ENCODE measurements around the gene PRRC2A.

Gene PRRC2A

GRCh38 chr6:31578184-31579118 lies 42.1 kb upstream of the PRRC2A start:
- Histone ChIP-seq H3K36me3 (ENCODE audit: control insufficient read depth, insufficient read depth, low read length) (peaks cover 9% of the 10 kb centered on the region), H3K27ac (ENCODE audit: insufficient read depth, low read length, poor library complexity, severe bottlenecking) (peak overlapping the region; percentile 95), H3K4me1 (ENCODE audit: control insufficient read depth, insufficient read depth, low read length, poor library complexity, severe bottlenecking) (peaks cover 64% of the 10 kb centered on the region), H3K27me3 (replicated peaks; ENCODE audit: control insufficient read depth, insufficient read depth, low read length, poor library complexity, severe bottlenecking) (no peaks in the 10 kb centered on the region), H3K9me3 (ENCODE audit: control insufficient read depth, low read length) (no peaks in the 10 kb centered on the region), H3K4me3 (ENCODE audit: insufficient read depth, low read depth, low read length, poor library complexity, severe bottlenecking) (peak overlapping the region; percentile 91)
- no peak for DNase-seq

DNA sequence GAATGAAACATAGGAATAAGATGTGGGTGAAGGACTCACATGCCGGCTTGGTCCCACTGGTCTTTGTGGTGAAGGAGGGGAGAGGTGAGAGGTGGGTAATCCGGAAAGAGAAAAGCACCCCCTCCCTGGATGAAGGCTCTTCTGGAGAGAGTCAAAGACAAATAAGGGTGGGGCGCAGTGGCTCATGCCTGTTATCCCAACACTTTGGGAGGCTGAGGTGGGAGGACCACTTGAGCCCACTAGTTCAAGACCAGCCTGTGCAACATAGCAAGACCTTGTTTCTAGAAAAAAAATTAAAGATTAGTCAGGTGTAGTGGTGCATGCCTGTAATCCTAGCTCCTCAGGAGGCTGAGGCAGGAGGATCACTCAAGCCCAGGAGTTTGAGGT lies 41.4 kb upstream of the PRRC2A start:
- H3K4me1 ChIP-seq (ENCODE audit: control insufficient read depth, insufficient read depth, low read length, poor library complexity, severe bottlenecking): peaks cover 64% of the 10 kb centered on the region
- H3K9me3 ChIP-seq (ENCODE audit: control insufficient read depth, low read length): no peaks in the 10 kb centered on the region
- H3K4me3 ChIP-seq (ENCODE audit: insufficient read depth, low read depth, low read length, poor library complexity, severe bottlenecking): peak overlapping the region; percentile 91
- H3K36me3 ChIP-seq (ENCODE audit: control insufficient read depth, insufficient read depth, low read length): peaks cover 9% of the 10 kb centered on the region
- no peak for DNase-seq
- peak overlapping the region; percentile 95 for H3K27ac ChIP-seq (ENCODE audit: insufficient read depth, low read length, poor library complexity, severe bottlenecking)
- no peaks in the 10 kb centered on the region for H3K27me3 ChIP-seq (replicated peaks; ENCODE audit: control insufficient read depth, insufficient read depth, low read length, poor library complexity, severe bottlenecking)

GRCh38 chr6:31579546-31580437 lies 40.7 kb upstream of the PRRC2A start:
- H3K4me3 ChIP-seq (ENCODE audit: insufficient read depth, low read depth, low read length, poor library complexity, severe bottlenecking): peak overlapping the region; percentile 91
- no peaks in the 10 kb centered on the region for H3K9me3 ChIP-seq (ENCODE audit: control insufficient read depth, low read length)
- peak overlapping the region; percentile 95 for H3K27ac ChIP-seq (ENCODE audit: insufficient read depth, low read length, poor library complexity, severe bottlenecking)
- H3K27me3 ChIP-seq (replicated peaks; ENCODE audit: control insufficient read depth, insufficient read depth, low read length, poor library complexity, severe bottlenecking): no peaks in the 10 kb centered on the region
- peaks cover 9% of the 10 kb centered on the region for H3K36me3 ChIP-seq (ENCODE audit: control insufficient read depth, insufficient read depth, low read length)
- DNase-seq: peak in 1 of 3 donors; percentile 50
- peaks cover 64% of the 10 kb centered on the region for H3K4me1 ChIP-seq (ENCODE audit: control insufficient read depth, insufficient read depth, low read length, poor library complexity, severe bottlenecking)

DNA sequence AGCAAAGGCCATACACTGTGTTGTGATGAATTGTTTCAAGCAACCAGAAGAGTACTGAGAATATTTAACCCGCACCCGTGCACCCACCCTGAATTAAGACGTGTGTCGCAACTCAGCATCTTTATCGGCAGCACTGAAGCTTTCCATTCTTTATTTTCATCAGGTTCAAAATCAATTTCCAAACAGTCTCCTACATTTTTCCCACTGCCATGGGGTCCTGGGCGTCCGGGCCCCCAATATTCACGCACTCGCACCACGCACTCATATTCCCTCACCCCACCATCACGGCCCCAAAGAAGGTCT lies 40.1 kb upstream of the PRRC2A start:
- Histone ChIP-seq H3K9me3 (ENCODE audit: control insufficient read depth, low read length) (no peaks in the 10 kb centered on the region), H3K27ac (ENCODE audit: insufficient read depth, low read length, poor library complexity, severe bottlenecking) (peak overlapping the region; percentile 95), H3K4me3 (ENCODE audit: insufficient read depth, low read depth, low read length, poor library complexity, severe bottlenecking) (peak overlapping the region; percentile 91), H3K27me3 (replicated peaks; ENCODE audit: control insufficient read depth, insufficient read depth, low read length, poor library complexity, severe bottlenecking) (no peaks in the 10 kb centered on the region), H3K36me3 (ENCODE audit: control insufficient read depth, insufficient read depth, low read length) (peaks cover 9% of the 10 kb centered on the region), H3K4me1 (ENCODE audit: control insufficient read depth, insufficient read depth, low read length, poor library complexity, severe bottlenecking) (peaks cover 64% of the 10 kb centered on the region)
- DNase-seq: no peak

DNA sequence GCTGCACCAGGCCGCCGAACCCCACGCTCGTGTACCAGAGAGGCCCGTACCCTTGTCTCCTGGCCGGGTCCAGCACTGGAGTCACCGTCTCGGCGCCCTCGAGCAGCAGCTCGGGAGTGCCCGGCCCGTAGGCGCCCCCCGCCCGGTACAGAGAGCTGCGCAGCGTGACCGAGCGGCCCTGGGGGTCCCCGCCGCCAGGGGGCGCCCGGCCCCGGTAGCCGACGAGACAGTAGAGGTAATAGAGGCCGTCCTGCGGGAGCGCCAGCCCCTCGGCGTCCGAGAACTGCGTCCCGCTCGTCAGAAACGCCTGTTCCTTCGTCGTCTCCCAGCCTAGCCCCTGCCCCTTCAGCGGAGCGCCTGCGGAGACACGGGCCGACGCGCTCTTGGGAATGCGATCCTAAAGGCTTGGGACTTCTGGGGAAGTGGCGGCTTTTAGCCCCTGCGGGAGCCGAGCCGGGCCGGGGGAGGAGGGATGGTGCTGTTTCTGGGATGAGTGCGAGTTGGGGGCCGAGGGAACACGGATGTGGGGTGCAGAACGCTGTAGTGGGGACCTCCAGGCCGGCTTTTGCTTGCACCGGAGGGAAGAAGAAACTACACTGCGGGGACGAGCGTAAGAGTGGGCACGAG lies 39.6 kb upstream of the PRRC2A start:
- peaks cover 9% of the 10 kb centered on the region for H3K36me3 ChIP-seq (ENCODE audit: control insufficient read depth, insufficient read depth, low read length)
- peak overlapping the region; percentile 95 for H3K27ac ChIP-seq (ENCODE audit: insufficient read depth, low read length, poor library complexity, severe bottlenecking)
- no peaks in the 10 kb centered on the region for H3K9me3 ChIP-seq (ENCODE audit: control insufficient read depth, low read length)
- no peaks in the 10 kb centered on the region for H3K27me3 ChIP-seq (replicated peaks; ENCODE audit: control insufficient read depth, insufficient read depth, low read length, poor library complexity, severe bottlenecking)
- H3K4me3 ChIP-seq (ENCODE audit: insufficient read depth, low read depth, low read length, poor library complexity, severe bottlenecking): peak overlapping the region; percentile 91
- H3K4me1 ChIP-seq (ENCODE audit: control insufficient read depth, insufficient read depth, low read length, poor library complexity, severe bottlenecking): peaks cover 70% of the 10 kb centered on the region
- peak; percentile 74 to 83 (median 75) for DNase-seq

DNA sequence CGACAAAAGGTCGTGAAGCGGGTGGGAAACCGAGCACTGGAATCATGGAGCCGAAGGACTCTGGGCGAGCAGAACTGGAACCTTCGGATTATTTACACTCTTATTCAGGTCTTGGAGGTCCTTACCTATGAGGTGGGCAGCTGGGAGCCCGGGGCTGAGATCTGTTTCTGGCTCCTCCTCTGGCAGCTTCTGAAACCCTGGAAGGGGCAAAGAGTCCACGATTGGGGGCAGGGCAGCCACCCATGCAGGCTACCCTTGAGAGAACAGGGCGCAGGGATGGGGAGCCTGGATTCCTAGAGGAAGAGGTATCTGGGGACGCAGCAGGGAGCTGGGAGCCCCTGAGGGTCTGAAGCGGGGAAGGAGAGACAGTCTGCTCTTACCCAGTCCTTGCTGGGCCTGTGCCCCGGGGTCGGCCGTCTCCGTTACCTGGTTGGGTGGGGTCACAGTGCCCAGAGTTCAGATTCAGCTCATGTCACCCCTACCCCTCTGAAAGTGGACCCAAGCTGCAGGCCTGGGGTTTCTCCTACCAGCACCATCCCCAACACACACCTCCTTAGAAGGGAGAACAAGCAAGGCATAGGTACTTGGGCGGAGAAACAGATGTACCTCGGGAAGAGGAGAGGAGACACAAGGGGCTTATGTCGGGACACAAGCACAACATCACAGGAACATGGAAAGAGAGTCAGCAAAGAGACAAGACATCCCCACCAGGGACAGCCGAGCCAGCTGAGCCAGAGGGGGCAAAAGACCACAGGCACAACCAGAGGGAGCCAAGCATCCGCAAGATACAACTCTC lies 38.9 kb upstream of the PRRC2A start:
- no peak for DNase-seq
- Histone ChIP-seq H3K36me3 (ENCODE audit: control insufficient read depth, insufficient read depth, low read length) (peaks cover 9% of the 10 kb centered on the region), H3K27me3 (replicated peaks; ENCODE audit: control insufficient read depth, insufficient read depth, low read length, poor library complexity, severe bottlenecking) (no peaks in the 10 kb centered on the region), H3K9me3 (ENCODE audit: control insufficient read depth, low read length) (no peaks in the 10 kb centered on the region), H3K4me3 (ENCODE audit: insufficient read depth, low read depth, low read length, poor library complexity, severe bottlenecking) (peak overlapping the region; percentile 91), H3K4me1 (ENCODE audit: control insufficient read depth, insufficient read depth, low read length, poor library complexity, severe bottlenecking) (peaks cover 76% of the 10 kb centered on the region), H3K27ac (ENCODE audit: insufficient read depth, low read length, poor library complexity, severe bottlenecking) (peak overlapping the region; percentile 95)

DNA sequence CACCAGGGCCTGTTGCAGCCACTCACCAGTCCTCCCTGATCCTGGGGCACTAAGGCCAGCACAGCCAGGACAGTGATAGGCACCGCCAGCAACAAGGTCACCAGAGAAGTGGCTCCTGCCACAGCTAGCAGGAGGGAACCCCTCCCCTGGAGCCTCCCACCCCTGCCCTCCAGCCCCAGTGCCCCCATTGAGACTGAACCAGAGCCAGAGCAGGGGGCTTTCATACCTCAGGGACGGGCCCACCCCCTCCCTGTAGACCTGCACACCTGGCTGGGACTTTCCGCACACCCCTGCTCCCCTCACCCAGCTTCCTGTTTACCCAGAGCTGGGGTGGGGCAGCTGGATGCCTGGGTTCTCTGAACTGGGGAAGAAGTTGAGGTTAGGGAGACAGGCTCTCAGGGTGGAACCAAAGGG lies 38.3 kb upstream of the PRRC2A start, which contains the start of gene LTB:
TSS of gene LTB (minus strand) at position 195 of the 414 bp plus-strand sequence. CDS start at position 188, 7 bp downstream.
- Histone ChIP-seq H3K27me3 (replicated peaks; ENCODE audit: control insufficient read depth, insufficient read depth, low read length, poor library complexity, severe bottlenecking) (no peaks in the 10 kb centered on the region), H3K4me3 (ENCODE audit: insufficient read depth, low read depth, low read length, poor library complexity, severe bottlenecking) (peak within 1 kb of the TSS; percentile 91), H3K27ac (ENCODE audit: insufficient read depth, low read length, poor library complexity, severe bottlenecking) (peak within 1 kb of the TSS; percentile 95)

DNA sequence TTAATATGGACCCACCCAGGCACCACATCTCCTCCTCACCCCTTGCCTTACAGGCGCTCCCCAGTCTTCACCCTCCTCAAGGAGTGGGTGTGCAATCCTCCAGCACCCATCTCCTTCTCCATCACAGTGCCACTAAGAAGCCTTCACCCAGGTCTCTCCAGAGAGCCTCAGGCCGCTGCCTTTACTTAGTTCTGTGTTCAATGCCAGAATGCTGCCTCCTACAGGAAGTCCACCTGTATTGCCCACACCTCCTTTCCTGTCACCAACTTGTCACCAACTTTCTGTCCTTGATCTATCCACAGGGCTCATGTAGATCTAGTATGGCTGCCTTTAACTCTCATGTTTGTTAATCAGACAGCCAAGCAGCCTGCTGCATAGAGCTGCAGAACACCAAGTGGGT lies 35.0 kb upstream of the PRRC2A start:
- H3K9me3 ChIP-seq (ENCODE audit: control insufficient read depth, low read length): no peaks in the 10 kb centered on the region
- peak in 1 of 3 donors; percentile 28 for DNase-seq
- peaks cover 3% of the 10 kb centered on the region for H3K36me3 ChIP-seq (ENCODE audit: control insufficient read depth, insufficient read depth, low read length)
- H3K27me3 ChIP-seq (replicated peaks; ENCODE audit: control insufficient read depth, insufficient read depth, low read length, poor library complexity, severe bottlenecking): no peaks in the 10 kb centered on the region
- peak overlapping the region; percentile 95 for H3K27ac ChIP-seq (ENCODE audit: insufficient read depth, low read length, poor library complexity, severe bottlenecking)
- peak overlapping the region; percentile 12 for H3K4me3 ChIP-seq (ENCODE audit: insufficient read depth, low read depth, low read length, poor library complexity, severe bottlenecking)
- peaks cover 65% of the 10 kb centered on the region for H3K4me1 ChIP-seq (ENCODE audit: control insufficient read depth, insufficient read depth, low read length, poor library complexity, severe bottlenecking)

More for the DNA sequence above, 38.3 kb upstream of the PRRC2A start, which contains the start of gene LTB:
- peaks cover 9% of the 10 kb centered on the region for H3K36me3 ChIP-seq (ENCODE audit: control insufficient read depth, insufficient read depth, low read length)
- peaks cover 76% of the 10 kb centered on the region for H3K4me1 ChIP-seq (ENCODE audit: control insufficient read depth, insufficient read depth, low read length, poor library complexity, severe bottlenecking)
- H3K9me3 ChIP-seq (ENCODE audit: control insufficient read depth, low read length): no peaks in the 10 kb centered on the region
- DNase-seq: peak; percentile 64 to 69 (median 66)

DNA sequence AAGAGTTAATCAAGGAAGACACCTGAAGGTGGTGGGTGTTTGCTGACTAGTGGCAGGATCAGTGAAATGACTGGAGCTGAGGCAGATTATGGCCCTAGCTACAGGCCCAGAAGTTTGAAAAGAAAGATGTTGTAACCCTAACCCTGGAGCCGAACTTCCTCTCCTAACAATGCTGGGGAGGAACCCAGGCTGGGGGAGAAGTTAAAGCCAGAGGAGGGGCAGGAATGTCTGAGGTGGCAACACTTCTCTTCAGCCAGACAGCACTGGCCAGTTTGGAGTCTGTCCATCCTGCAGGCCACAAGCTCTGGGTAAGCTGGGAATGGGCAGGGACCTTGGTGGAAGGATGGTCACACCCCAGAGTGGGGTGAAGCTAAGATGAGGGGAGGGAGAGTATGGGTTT lies 34.5 kb upstream of the PRRC2A start, which contains the start of gene LST1:
TSS of gene LST1 (plus strand) at position 270 of the 400 bp plus-strand sequence. CDS start 1,023 bp downstream, outside the sequence.
- no peaks in the 10 kb centered on the region for H3K27me3 ChIP-seq (replicated peaks; ENCODE audit: control insufficient read depth, insufficient read depth, low read length, poor library complexity, severe bottlenecking)
- DNase-seq: no peak
- peaks cover 65% of the 10 kb centered on the region for H3K4me1 ChIP-seq (ENCODE audit: control insufficient read depth, insufficient read depth, low read length, poor library complexity, severe bottlenecking)
- peak within 1 kb of the TSS; percentile 95 for H3K27ac ChIP-seq (ENCODE audit: insufficient read depth, low read length, poor library complexity, severe bottlenecking)
- H3K9me3 ChIP-seq (ENCODE audit: control insufficient read depth, low read length): no peaks in the 10 kb centered on the region
- H3K4me3 ChIP-seq (ENCODE audit: insufficient read depth, low read depth, low read length, poor library complexity, severe bottlenecking): peak within 1 kb of the TSS; percentile 27
- no peaks in the 10 kb centered on the region for H3K36me3 ChIP-seq (ENCODE audit: control insufficient read depth, insufficient read depth, low read length)

Measured in effector memory CD4-positive, alpha-beta T cell (primary cell).